Aorta (tissue), 4 donors: ENCODE data around the gene NELL1. TPM values are rescaled to one million over a fixed set of nuclear protein-coding genes. Genes with fewer than 3 reads are reported as not detected.

ENCODE experiments used
- polyA plus RNA-seq, 2 donors: library from polyadenylated mRNA; stranded (reverse); fragments of 200-250 nt; gene quantifications; one replicate each; pipeline ENCODE4 v1.2.3, GENCODE V29; 2013
- total RNA-seq, 2 donors: library from RNA; stranded (reverse); fragmentation: NEBNext Ultra II Directional; extraction: Animal tissue kit (Norgen Biotek cat#: 25700); gene quantifications; one replicate each; pipeline ENCODE4 v1.2.1, GENCODE V29; 2021
- donor health status: healthy with polysubstance abuse.
- donor health status: Bipolar disorder and iron deficiency.
- donor health status: DM: no; HTN: no; CAD: no.
- donor health status: DM: yes; HTN: yes; CAD: no.

NELL1 gene
- total and polyA plus RNA-seq, 4 donors, result 0.88 TPM; not detected in 3

Other genes with a start within 250 kb of the NELL1 start
- not detected for gene SLC6A5, start 70.0 kb upstream of the NELL1 start, total RNA-seq
- not detected for gene SLC6A5, start 70.0 kb upstream of the NELL1 start, polyA plus RNA-seq